ENCODE data around the gene DMD.

The DMD gene

DNA sequence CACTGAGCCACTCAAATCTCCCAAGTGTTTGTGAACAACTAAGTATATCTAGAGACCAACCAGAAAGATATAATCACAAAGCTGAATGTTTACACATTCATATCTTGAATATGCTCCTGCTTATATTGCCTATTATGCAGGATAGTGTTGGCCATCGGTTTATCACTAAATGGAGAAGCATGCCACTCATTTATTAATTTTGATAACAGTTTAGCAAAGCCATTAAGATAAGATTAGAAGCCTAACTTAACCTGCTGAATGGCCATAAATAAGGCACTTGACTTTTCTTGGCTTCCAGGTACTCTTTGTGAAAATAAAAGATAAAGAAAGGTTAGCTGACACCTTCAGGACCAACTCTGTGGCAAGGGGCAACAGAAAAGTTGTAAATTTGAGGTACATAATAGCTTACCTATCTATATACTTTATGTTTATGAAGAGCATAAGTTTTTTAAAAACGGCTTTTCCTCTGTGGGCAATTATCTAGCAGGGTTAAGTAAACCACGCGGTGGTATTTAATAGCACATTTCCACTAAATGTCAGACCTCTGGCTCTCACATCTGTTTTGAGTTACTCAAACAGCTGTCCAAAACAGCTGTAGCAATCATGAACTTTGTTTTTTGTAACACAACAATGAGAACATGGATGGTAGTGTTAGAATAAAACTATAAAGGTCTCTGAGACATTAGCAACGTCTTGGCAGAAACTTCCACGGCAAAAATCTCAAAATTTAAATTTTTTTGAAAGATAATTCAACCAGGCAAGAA is 2080.7 kb downstream of the DMD start:
- no peak for DNase-seq

DNA sequence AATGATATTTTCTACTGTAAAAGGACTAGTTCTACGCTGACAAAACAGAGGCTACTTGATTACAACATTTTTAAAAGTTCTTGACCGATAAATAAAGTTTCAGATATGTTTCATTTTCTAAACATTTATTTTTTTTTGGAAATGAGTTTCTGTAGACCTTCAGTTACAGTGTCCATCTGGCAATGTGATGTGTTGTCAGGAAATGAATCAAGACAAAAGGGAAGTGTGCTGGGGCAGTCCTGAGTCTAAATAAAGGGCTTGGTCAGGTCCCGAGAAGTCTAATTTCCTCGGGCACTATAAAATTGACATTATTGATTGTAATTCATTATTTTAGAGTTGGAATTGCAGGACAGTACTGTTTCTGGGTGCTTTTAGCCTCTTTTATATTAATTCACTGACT is 2082.5 kb downstream of the DMD start:
- no peak for DNase-seq

DNA sequence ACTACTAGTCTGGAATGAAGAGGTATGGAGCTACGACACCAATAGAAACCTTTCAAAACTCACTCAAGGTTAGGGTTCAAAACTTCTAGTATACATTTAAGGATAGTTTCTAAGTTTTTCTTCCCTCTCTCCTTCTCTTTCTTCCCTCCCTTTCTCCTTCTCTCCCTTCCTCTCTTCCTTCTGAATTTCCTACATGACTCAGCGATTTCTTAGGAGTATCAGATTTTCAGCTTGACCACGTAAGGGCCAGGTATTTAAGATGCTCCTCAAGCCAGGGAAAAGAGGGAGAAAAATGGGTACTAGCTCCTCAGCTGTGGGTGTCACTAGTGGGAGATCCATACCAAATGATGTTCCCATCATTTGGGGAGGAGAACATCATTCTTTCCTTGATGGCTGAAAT is 2083.6 kb downstream of the DMD start:
- DNase-seq: no peak

DNA sequence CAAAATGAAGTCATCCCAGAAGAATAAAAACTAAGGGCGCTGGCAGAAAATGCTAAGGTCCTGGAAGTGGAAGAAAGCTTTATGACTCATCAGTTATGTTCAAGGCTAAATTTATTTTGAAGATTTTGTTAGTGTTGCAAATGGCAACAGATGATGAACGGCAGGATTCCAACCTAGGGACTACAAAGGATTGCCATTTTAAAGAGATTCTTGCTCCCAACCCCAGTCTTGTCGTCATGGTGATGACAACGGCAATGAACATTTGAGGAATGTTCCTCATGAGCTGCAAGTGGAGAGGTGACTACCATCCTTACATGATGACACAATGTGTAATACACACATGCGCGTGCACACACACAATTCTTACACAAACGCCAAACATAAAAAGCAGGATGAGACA is 2085.1 kb downstream of the DMD start:
- DNase-seq: no peak

DNA sequence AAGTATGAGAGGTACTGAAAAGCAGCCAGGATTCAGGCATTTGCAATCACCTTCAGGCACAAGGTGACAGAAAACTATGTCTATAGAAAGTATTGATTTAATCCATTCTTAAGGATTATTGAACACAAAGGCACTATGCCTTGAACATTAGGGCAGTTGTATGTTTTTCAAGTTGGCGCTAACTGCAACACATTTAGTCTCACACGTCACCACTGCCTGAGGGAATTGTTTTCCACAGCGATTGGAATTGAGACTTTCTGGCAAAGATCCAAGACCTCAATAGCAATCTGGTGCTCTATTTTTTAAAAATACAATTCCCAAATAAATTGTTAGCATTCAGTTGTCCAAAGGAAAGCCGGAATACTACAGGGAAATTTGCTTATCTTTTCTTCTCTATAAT is 2086.8 kb downstream of the DMD start:
- no peak for DNase-seq

DNA sequence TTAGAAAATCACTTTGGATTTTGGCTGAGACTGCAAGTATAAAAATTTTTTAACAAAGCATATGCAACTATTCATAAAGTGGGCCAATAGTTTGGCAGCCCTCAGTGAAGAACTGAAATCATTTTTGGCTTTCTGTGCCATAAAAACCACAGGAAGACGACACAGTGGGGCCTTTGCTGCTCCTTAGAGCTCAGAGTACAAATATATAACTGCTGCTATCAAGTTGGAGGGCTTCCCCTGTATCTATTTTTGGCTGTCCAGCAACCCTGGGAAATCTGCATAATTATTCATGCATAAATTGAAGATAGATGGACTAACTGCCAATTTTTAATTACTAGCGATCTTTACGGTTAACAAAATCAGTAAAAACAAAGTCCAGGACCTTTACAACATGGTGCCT is 2088.0 kb downstream of the DMD start:
- no peak for DNase-seq

DNA sequence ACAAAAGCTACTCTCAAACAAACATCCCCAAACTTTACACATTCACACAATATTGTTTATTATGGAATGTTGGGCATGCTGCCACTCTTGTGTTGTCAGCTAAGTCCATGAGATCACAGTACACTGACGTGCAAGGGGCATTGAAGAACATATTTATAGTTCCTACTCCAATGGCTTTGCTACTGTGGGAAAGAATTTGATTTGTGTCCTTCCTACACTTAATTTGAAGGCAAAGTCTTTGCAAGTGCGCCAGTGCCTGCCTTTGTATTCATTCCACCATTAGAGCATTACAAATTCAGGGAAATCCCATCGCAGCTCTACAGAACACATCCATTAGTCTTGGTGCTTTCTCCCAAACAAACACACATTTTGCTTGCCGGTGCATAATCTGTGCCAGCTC is 2094.1 kb downstream of the DMD start:
- DNase-seq: no peak

DNA sequence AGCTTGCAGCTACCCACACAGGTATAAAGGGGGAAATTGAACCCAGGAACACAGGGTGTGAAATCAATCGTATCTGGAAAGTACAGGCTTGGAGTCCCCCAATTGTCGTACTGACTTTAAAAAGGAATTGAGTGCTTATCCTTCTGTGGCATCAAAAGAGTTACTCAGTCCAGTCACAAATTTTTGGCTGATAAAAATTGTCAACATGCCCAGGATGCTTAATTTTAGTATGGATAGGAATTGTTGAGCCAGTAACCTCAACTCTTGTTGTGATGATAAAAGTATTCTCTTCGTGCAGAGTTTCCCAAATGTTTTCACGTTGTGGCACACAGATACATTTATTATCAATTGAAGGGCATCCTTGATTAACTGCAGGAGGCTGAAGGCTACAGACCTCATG is 2096.0 kb downstream of the DMD start:
- DNase-seq: no peak

DNA sequence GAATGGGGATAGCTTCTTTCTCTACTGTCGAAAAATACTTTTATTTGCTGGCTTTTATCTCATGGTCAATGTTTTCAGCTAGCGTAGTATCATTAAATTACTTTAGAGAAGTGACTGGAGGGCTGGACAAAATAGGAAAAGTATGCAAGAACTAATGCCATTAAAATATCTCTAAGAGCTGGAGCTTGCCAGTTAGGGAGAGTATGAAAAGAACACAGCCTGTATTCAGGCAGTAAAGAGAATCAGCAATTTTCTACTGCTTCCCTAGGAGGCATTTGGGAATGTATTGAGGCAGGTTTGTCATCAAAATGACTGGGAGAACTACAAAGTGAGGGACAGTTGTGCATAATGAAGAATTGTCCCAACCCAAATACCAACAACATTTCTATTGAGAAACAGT is 2096.5 kb downstream of the DMD start:
- no peak for DNase-seq

DNA sequence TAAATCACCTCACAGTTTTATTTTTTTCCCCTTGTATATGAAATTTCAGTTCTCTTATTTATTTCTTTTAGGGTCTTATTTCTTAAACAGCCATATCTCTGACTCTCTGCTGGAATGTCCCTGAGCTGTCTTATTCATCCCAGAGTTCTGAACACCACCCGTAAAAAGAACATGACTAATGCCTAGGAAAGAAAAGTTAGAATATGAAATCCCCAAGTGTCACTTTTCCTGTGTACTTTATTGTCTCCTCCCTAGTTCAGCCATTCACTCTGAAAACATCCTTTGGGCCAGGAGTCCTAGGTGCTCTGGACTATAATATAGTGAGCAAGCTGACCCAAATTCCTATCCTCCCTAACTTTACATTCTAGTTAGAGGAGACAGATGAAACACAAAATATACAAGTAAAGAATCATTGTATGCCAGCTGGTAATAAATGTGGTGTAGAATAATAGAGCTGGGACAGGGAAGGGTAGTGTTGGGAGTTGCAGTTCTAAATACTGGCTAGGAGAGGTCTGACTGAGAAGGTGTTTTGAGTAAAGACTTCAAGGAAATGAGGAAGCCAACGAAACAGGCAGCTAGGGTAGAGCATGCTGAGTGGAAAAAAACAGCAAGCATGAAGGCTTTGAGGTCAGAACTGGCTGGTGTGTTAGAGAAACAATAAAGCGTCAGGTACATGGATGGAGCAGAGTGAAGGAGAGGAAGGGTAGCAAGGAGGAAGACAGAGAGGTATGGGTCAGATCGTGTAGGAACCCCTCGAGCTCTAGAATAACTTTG is 2098.9 kb downstream of the DMD start:
- no peak for DNase-seq

DNA sequence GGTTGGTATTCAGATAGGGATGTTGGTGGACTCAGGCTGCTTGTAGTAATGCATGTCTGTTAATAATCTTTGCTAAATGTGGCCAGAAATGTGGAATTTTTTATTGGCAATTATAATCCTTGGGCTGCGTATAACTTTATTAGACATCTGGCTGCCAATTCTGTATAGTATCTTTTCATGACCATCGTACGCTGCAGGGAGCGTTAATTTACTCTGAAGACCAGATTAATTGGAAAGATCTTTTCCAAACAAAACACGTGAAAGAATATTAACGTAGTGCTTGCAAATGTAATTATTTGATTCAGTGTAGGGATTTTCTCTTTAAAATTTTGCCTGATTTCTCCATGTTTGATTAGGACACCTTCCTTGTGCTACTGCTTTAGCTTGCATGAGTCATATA is 2100.7 kb downstream of the DMD start:
- no peak for DNase-seq

DNA sequence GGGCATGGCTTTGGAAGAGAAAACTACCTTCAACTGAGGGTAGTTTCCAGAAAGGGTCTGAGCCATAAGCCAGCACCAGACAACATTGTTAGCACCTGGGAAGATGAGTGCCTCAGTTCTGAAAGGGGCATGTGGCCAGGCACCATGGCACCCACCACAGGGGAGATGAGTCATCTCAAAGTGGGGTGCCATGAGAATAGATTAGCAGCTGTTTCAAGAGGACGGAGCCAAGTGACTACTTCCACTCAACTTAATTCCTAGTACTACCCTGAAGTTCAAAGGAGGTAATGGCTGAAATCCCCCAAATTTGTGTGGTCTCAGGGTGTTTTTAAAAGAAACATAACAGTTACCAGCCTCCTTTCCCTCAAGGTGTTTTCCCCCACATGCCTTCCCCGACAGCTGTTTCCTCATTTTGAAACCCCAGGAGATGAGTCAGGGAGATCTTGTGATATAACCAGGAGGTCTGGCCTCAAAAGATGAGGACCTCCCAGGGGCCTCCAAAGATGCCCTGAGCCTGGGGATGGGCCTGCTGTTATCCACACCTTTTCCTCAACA is 2111.7 kb downstream of the DMD start:
- DNase-seq: peak; percentile 5

DNA sequence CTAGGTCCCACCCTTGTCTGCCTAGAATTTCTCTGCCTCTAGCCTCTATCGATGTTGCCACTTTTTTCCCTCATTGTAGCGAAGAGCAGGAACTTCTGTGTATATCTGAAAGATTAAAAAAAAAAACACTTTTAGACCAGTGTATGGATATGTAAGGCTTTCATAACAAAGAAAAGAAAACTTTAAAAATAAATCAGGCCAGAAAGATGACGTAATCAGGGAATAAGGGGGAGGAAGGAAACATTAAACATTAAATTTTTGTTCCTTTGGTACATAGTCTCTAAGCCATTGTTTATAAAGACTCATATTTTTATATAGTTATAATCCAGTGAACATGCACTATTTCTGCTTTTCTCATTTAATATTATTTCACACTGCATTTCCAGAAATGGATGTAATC is 2113.3 kb downstream of the DMD start:
- no peak for DNase-seq

DNA sequence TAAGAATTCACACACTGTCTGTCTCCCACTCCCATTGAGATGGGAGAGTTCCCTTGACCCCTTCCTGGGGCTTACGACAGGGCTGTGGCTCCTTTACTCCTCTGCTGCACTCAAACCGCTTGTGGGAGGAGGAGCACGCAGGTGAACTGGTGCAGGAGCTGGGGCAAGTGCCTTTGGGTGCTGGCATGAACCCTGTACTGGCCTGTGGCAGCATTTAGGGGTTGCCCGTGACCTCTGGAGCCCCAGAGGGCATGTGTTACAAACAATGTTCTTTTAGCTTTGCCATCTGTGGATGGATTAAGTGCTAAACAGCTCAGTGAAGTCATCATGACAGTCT is 2117.7 kb downstream of the DMD start:
- no peak for DNase-seq

DNA sequence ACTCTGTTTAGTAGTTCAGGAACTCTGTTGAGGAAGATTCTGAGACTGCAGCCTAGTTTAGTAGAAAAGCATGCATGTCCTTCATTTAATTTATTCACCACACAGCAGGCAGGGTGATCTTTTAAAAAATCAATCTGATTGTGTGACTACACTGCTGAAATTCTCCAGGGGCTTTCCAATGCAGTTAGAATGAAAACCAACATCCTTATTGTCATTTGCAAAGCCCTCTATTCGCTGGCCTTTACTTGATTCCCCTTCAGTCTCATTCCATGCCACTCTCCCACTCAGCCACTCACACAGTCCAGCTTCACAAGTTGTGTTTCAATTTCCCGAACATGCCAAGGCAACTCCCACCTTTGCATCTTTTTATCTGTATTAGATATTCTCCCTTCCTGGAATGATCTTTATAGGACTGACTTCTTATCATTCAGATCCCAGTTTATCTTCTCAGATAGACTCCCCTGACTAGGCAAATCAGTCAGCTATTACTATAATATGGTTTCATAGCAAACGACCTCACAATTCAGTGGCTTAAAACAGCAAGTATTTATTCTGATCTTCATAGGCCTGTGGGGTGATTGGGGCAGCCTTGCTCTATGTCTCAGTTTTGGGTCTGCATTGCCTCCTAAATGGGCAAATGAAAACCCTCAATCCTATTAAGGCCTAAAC is 2118.2 kb downstream of the DMD start:
- DNase-seq: no peak

DNA sequence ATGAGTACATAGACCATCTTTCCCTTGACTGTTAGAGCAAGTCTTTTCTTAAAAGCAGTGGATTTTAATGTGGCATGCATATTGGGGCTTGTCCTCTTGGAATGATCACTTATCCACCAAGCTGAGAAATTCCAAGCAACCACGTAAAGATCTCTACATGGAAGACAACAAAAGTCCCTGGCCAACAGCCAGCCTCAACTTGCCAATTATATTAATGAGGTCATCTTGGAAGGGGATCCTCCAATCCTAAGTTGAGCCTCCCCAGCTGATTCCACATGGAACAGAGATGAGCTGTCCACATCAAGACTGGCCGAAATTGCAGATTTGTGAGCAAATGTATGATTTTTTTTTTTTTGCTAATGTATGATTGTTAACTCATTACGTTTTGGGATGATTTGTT is 2118.9 kb downstream of the DMD start:
- no peak for DNase-seq

DNA sequence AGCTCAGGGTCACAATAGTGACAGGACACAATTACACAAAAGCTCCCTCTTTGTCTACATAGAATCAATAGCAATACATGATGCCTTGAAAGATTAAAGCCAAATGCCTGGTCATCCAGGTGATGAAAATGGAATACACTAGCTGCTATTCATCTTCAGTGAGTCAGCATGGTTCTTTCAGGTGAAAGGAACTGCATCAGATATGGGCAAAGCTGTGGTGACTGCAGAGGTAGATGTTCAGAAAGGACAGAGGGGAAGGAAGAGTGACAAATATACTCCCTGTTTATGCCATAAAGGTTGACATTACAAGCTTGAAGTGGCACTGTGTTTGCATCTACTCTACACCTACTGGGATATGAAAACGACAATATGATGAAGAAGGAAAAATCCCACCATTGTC is 2119.5 kb downstream of the DMD start:
- DNase-seq: no peak

DNA sequence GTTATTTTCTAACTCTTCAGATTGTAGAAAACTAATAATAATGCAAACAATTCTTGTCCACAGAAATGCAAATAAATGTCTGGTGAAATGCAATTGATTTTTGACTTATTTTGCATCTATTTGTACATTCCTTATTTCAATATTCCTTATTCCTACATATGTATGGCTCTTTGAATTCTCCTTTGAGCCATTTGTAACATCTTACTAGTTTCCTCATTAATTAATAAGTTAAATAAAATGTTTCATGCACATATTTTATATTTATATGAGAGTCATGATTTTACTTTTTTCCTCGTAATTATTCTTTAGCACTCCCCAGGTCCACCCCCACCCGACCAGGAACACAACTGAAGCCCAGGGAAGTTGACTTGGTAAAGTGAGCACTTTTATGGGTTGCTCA is 2136.8 kb downstream of the DMD start:
- DNase-seq: no peak

DNA sequence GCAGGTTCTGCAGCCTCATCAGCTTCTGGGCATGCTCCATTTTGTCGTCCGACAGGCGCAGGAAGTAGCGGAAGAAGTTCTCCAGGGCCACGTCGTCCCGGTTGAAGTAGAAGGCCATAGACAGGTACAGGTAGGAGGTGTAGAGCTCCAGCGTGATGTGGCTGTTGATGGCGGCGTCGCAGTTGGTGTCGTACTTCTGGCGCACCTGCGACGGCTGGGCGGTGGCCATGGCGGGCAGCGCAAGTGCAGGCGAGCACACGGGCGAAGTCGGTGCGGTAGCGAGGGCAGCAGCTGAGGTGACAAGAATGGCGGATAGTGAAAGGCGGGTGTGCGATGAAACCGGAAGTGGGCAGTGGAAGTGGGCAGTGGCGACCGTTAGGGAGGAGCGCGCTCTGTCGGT is 2139.6 kb downstream of the DMD start, which contains the start of gene FTHL17:
Gene FTHL17, minus strand, starts transcription at position 317 of the 400 bp plus-strand sequence. Its CDS starts 88 bp downstream, at position 229.
- DNase-seq: no peak

DNA sequence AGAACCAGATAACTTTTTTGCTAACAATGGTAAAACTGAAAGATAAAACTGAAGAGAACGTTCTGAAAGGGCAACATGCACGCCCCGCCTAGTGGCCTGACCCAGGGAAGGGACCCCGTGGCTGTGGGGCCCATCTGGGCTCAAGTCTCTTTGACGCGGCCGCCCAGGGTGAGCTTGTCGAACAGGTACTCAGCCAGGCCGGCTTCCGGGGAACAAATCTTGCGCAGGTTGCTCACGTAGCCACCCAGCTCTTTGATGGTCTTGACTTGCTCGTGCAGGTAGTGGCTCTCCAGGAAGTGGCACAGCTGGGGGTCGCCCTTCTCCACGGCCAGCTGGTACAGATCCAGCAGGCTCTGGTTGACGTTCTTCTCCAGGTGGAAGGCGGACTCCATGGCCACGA is 2140.1 kb downstream of the DMD start:
- no peak for DNase-seq

DNA sequence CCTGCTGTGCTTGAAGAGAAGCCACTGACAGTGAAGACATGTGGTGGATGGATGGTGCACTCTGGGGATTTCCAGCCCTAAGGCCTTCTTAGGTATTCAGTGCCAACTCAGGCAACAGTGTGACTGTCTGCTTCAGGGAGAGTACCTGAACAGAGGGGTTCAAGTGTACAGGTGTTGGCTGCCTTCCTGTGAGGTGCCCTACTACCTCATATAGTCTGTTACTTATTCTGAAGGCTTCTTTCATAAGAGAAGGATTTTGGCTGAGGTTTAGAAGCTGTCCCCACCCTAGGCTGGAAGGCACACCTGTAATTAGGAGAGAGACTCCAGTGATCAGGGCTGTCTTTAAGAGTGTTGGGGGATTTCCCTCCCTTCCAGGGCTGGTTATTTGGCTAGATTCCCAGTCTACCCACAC is 2141.3 kb downstream of the DMD start:
- no peak for DNase-seq
